ENCODE data around the gene PSORS1C2.

DNA sequence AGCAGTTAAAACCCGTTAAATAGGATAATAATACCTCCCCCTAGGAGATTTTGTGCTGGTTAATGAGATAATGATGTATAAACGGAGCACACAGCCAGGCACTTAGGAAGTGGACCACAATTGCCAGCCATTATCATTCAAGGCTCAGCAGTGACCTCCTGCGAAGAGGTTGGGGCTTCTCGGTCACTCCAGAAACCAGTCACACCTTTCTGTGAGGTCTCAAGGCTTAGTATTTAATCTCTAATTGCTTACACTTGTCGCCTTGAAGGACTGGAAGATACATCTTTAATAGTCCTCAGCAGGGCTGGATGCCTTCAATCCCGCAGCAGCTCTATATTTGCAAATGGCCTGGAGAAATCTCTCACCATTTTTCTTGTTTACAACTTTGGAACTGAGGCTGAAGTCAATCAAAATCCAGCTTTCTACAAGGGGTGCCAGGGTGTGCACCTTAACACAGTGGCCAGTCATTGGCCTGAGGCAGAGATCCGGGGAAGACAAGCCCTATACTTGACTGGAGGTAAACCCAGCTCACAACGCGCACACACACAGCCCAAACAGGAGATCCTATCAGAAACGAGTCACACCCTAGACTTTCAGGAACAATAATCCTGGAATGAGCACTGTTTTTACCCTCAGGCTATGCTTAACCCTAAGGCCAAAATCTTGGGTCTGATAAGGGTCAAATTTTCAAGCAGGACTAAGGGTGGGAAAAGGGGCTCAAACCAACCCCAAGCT is 30.4 kb upstream of the PSORS1C2 start:
- TF ChIP-seq, protein P1, sequence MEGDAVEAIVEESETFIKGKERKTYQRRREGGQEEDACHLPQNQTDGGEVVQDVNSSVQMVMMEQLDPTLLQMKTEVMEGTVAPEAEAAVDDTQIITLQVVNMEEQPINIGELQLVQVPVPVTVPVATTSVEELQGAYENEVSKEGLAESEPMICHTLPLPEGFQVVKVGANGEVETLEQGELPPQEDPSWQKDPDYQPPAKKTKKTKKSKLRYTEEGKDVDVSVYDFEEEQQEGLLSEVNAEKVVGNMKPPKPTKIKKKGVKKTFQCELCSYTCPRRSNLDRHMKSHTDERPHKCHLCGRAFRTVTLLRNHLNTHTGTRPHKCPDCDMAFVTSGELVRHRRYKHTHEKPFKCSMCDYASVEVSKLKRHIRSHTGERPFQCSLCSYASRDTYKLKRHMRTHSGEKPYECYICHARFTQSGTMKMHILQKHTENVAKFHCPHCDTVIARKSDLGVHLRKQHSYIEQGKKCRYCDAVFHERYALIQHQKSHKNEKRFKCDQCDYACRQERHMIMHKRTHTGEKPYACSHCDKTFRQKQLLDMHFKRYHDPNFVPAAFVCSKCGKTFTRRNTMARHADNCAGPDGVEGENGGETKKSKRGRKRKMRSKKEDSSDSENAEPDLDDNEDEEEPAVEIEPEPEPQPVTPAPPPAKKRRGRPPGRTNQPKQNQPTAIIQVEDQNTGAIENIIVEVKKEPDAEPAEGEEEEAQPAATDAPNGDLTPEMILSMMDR (IDR thresholded peaks at IDR 0.05; ENCODE audit: low read depth, low read length), result no peak
- TF ChIP-seq EZH2phosphoT487 (IDR thresholded peaks at IDR 0.05; ENCODE audit: low read depth), result no peak
